GM18520 (cell line): Measurements from ENCODE around the gene PSPN.
"Not testable (repeated sequence)": the region's sequence is repeated elsewhere in the genome, so short reads cannot be mapped to it uniquely, and the experiment has no call there.

ENCODE experiments used
- ATAC-seq: cut with Tn5 transposase; IDR thresholded peaks from one replicate; pipeline ENCODE4 v1.9.1; 2021; ENCODE audit not compliant: unreplicated experiment

PSPN gene

GRCh38 chr19:6373813-6374108, 2.0 kb downstream of the PSPN start:
- no peak for ATAC-seq

DNA sequence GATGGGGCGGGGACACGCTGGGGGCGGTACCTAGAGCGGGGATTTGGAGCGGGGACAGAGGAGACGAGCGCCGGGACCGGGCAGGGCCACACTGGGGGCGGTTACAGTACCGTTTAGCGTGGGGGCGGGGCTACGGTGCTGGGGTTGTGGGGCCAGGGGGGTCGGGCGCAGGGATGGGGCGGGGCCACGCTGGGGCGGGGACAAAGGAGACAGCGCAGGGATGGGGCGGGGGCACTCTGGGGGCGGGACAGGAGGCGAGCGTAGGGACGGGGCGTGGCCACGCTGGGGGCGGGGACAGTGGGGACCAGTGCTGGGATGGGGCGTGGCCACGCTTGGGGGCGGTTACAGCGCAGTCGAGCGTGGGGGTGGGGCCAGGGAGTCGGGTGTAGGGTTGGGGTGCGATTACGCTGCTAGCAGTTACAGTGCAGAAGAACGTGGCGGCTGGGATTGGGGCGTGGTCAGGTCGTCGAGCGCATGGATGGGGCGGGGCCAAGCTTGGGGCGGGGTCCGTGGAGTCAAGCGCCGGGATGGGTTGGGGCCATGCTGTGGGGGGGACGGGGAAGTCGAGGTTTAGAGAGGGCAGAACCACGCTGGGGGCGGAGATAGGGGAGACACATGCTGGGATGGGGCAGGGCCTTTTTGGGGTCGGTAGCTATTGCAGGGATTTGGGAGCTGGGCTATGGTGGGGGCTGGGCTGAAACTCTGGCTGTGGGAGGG, 2.5 kb downstream of the PSPN start:
- peak; percentile 26 for ATAC-seq

DNA sequence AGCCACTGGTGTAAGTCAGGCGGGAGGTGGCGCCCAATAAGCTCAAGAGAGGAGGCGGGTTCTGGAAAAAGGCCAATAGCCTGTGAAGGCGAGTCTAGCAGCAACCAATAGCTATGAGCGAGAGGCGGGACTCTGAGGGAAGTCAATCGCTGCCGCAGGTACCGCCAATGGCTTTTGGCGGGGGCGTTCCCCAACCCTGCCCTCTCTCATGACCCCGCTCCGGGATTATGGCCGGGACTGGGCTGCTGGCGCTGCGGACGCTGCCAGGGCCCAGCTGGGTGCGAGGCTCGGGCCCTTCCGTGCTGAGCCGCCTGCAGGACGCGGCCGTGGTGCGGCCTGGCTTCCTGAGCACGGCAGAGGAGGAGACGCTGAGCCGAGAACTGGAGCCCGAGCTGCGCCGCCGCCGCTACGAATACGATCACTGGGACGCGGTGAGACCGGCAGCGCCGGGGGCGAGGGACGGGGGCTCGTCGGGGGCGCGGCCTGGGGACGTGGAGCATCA, 3.1 kb downstream of the PSPN start, which contains the start of gene ALKBH7:
Gene ALKBH7 (plus strand): TSS at position 201 of the 502 bp plus-strand sequence. CDS start 27 bp downstream, at position 228.
- peak; percentile 85 for ATAC-seq

DNA sequence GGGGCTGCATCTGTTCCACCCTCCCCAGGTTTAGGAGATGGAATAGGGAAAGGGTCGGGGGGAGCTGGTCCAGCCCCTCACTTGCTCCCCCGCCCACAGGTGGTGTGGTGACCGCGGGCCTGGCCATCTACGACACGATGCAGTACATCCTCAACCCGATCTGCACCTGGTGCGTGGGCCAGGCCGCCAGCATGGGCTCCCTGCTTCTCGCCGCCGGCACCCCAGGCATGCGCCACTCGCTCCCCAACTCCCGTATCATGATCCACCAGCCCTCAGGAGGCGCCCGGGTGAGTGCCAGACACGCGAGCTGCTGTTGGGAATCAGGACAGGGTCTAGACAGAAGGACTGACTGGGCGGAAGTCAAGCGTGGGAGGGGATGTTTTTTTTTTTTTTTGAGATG, 11.4 kb downstream of the PSPN start:
- no peak for ATAC-seq

GRCh38 chr19:6362351-6362801, 13.4 kb downstream of the PSPN start:
- no peak for ATAC-seq

DNA sequence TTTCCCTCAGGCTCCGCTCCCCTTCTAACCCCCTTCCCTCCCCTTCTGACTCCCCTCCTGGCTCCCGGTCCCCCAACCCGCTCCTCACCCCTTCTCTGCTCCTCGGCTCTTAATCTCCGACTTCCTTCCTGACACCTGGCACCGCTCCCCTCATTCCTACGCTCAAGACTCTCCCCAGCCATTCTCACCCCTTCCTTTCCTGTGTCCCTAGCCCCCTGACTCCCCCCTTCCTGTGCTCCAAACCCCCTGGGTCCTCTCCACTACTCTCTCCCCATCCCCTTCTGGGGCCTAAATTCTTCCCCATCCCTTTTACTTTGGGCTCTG, 13.7 kb downstream of the PSPN start:
- no peak for ATAC-seq

GRCh38 chr19:6360857-6361216, 14.9 kb downstream of the PSPN start:
- not testable (repeated sequence) for ATAC-seq

DNA sequence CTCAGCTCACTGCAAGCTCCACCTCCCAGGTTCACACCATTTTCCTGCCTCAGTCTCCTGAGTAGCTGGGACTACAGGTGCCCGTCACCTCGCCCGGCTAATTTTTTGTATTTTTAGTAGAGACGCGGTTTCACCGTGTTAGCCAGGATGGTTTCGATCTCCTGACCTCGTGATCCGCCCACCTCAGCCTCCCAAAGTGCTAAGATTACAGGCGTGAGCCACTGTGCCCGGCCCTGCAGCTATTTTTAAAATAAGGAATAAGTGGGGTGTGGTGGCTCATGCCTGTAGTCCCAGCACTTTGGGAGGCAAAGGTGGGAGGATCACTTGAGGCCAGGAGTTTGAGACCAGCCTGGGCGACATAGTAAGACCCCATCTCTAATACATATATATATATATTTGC, 15.3 kb downstream of the PSPN start:
- not testable (repeated sequence) for ATAC-seq

DNA sequence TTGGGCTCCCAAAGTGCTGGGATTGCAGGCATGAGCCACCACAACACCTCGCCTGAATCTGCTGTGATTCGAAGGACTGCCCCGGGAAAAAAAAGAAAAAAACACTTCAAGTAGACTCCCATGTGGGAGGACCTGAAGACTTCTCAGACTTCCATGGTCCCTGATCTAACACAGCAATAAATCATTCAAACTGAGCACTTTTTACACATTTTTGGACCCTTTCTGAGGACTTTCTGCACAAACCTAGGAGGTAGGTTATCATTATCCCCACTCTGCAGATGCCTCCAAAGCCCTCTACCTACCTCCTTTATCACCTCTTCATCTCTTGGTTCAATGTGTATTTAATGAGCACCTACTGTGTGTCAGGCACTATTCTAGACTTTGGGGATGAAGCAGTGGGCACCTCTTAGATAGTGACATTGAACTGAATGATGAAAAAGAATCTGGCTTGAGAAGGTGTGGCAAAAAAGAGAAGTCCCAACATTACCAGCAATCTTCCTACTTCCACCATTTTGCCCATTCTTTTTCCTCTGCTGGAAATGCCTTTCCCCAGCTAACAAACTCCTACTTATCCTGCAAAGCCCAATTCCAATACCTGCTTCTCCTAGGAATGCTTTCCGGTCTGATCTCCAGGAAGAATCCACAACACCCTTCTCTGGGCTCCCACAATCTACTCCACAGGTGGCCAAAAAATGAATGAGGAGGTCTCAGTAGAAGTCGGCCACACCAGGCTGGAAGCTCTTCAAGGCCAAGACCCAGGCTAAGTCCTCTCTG, 16.0 kb downstream of the PSPN start:
- no peak for ATAC-seq

- no peak for ATAC-seq
Measured at GRCh38 chr19:6358003-6358402, 17.7 kb downstream of the PSPN start.

GRCh38 chr19:6357174-6357573, 18.6 kb downstream of the PSPN start:
- ATAC-seq, result no peak

- ATAC-seq, result not testable (repeated sequence)
Measured at GRCh38 chr19:6355321-6356040, 20.3 kb downstream of the PSPN start.

DNA sequence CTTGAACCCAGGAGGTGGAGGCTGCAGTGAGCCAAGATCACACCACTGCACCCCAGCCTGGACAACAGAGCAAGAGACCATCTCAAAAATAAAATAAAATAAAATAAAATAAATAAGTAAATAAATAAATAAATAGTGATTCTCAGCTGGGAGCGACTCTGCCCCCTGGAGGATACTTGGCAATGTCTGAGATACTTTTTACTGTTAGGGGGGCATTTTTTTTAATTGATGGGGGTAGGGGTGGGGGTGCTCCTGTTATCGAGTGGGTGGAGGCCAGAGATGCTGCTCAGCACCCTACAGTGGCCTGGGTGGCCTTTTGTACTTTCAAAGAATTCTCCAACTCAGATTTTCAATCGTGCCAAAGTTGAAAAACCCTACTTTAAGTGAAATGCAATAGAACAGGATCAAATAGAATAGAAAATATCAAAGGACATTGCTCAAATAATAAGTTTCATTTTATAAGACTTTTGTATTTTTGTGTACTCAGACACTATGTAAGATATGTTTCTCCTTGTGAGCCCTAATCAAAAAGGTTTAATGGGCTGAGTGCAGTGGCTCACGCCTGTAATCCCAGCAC, 21.5 kb downstream of the PSPN start:
- ATAC-seq, result no peak

GRCh38 chr19:6352381-6353165, 23.2 kb downstream of the PSPN start:
- ATAC-seq, result no peak

DNA sequence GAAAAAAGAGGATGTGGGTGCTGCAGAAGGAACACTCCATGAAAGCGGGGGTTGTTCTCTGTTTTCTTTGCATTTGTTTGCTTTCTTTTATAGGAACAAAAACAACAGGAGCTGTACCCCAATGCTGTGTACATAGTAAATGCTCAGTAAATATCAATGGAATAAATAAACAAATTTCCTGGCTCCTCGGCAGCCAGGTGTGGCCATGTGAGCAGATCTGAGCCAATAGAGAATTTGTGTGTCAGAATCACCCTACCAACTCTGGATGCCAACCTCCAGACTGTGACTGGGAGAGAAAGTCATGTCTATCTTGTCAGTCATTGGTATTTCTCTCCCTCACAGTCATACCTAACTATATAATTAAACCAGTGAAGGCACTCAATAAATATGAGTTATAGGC, 25.0 kb downstream of the PSPN start:
- no peak for ATAC-seq

DNA sequence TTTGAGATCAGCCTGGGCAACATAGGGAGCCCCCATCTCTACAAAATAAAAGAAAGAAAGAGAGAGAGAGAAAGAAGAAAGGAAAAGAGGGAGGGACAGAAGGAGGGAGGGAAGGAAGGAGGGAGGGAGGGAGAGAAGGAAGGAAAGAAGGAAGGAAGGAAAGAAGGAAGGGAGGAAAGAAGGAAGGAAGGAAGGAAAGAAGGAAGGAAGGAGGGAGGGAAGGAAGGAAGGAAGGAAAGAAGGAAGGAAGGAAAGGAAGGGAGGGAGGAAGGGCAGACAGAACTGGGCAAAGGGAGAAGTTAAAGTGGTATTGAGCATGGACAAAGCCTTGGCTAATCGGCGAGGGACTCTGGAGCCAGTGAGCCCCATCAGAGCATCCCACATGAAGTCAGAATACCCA, 26.5 kb downstream of the PSPN start:
- ATAC-seq, result not testable (repeated sequence)

DNA sequence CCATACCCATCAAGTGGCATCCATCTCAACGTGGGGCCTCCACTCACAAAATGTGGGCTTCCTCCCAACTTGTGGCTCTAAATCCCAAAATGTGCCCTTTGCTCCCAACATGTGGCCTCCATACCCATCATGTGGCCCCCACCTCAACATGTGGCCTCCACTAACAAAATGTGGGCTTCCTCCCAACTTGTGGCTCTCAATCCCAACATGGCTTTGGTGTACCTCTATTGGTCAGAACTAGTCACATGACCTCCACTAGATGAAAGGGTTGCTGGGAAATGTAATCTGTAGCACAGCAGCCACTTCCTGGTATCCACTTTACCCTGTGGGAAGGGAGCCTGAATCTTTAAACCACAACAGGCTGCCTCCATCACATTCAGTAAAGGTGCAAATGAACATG, 32.3 kb downstream of the PSPN start:
- ATAC-seq, result no peak

GRCh38 chr19:6340493-6341201, 35.1 kb downstream of the PSPN start:
- ATAC-seq, result no peak

DNA sequence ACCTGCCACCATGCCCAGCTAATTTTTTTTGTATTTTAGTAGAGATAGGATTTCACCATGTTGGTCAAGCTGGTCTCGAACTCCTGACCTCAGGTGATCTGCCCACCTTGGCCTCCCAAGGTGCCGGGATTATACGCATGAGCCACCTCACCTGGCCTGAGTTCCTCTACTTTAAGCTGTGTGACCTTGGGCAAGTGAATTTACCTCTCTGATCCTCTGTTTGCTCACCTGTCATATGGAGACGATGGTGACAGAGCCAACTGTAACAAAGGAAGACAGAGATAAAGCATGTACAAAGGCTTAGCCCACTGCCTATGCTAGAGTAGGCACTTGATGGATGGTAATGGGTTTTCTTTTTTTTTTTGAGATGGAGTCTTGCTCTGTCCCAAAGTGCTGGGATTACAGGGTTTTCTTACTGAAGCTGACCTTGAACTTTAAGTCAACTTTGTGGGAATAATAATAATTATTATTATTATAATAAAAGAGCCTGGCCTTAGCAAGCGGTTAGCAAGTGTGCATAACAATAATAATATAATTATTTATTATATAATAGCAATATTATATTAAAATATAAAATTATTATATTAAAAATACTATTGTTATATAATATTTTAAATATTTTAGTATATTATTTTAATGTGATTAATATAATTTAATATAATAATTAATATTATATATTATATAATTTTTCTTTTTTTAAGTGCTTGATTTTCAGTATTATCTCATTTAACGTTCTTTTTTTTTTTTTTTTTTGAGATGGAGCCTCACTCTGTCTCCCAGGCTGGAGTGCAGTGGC, 41.0 kb downstream of the PSPN start:
- no peak for ATAC-seq
